Measurements from ENCODE around the gene CDK5RAP3.
A peak's percentile ranks its signal among the peaks of the same experiment; 100 is the strongest.
"Not testable (repeated sequence)": the region's sequence is repeated elsewhere in the genome, so short reads cannot be mapped to it uniquely, and the experiment has no call there.

The CDK5RAP3 gene

GRCh38 chr17:47998044-47998443 lies 27.1 kb downstream of the CDK5RAP3 start:
- no peak for DNase-seq (ENCODE audit: low read depth)

DNA sequence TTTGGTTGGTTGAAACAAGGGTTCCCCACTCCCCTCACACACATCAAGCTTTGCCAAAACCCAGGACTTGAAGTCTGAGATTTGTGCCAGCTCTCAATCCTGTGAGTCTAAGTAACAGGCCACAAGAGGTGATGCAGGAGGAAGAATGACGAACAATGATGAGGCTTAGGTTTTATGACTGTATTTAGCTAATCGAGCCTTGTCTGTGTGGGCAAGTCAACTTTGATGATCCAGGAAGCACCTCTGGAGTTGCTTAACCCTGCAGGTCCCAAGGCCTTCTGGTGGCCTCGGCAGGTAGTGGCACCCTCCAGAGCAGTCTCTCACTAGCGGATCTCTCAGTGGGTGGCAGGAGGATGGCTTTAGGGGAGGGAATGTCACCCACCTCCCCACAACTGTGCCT lies 28.7 kb downstream of the CDK5RAP3 start:
- peak; percentile 43 for DNase-seq (ENCODE audit: low read depth)

GRCh38 chr17:48001197-48001596 lies 30.3 kb downstream of the CDK5RAP3 start:
- no peak for DNase-seq (ENCODE audit: low read depth)

DNA sequence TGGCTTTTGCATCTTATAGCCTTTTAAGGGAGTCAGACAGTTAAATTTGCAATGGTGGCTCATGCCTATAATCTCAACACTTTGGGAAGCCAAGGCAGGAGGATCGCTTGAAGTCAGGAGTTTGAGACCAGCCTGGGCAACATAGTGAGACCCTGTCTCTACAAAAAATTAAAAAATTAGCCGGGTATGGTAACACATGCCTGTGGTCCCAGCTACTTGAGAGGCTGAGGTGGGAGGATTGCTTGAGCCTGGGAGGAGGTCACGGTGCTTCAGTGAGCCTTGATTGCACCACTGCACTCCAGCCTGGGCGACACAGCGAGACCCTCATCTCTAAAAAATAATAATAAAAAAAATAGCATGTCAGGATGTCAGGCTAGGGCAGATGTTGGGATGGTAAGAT lies 30.7 kb downstream of the CDK5RAP3 start:
- not testable (repeated sequence) for DNase-seq (ENCODE audit: low read depth)

DNA sequence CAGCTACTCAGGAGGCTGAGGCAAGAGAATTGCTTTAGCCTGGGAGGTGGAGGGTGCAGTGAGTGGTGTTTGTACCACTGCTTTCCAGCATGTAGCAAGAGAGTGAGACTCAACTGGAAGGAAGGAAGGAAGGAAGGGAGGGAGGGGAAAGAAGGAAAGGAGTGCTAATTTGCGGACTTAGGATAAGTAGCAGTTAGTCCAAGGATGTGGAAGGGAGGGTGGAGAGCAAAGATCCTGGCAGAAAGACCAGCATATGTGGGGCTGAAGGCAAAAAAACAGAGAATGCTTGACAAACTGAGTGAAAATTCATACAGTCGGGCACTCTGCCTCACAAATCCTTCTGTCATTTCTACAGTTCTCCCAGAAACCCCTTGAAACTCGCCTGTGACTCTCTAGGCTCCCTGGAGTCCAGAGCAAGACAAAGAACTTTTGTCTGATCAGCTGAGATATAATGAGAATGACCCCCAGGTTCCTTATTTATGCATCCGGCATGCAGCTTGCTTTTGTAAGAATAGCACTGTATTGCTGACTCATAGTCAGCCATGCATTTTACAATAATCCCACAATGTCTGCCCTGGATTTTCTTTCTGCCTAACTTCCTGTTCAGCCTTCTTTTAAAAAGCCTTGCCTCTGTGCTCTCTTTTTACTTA lies 31.5 kb downstream of the CDK5RAP3 start:
- peak; percentile 87 for DNase-seq (ENCODE audit: low read depth)

DNA sequence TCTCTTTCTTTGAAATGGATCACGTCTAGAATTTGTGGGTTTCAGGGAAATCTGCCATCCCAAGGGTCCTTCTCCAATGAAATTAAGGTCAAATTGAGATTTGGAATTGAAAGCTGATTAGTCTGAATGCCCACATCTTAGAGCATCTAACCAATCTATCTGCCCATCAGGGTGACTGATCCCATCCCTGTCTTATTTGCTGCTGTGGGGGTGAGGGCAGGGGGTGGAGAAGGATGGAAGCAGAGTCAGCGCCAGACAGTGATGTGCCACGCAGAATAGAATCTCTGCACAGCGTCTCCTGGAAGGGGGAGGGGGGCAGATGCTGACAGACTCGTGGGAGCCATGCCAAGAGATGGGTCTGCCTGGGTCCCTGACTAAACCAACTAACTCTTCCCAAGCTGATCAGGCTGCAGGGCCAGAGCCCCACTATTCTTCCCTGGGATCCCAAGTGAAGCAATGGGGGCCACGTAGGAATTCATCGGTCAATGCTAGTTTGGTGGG lies 32.1 kb downstream of the CDK5RAP3 start:
- no peak for DNase-seq (ENCODE audit: low read depth)

DNA sequence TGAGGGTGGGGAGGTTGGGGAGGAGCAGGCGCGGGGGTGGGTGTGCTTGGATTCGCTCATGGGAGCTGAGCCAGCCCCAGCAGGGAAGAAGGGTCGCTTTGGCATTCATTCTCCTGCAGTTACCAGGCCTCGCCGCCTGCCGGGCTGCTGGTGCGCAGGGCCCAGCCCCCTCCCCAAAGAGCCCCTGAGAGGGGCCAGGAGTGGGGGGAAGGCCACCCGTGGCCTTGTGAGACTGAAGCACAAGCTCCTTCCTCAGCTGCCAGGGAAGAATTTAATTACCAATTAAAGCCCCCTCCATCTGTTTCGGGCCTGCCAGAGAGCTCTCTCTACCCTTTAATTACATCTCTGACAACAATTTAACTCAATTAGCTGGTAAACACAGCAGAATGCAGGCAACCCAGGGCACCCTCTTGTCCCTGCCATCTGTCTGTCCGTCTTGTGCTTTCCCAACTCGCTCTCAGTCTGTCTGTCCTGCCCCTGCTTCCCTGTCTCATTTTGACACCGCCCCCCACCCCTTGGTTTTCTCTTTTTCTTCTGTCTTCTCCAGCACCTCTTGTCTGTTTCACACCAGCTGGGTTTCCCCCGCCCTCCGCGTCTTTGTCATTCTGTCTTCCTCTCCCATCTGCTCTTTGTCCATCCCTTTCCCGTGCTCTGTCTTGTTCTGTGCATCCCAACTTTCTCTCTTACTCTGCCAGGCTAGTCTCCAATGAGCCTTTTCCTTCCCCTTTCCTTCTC lies 32.7 kb downstream of the CDK5RAP3 start:
- no peak for DNase-seq (ENCODE audit: low read depth)

DNA sequence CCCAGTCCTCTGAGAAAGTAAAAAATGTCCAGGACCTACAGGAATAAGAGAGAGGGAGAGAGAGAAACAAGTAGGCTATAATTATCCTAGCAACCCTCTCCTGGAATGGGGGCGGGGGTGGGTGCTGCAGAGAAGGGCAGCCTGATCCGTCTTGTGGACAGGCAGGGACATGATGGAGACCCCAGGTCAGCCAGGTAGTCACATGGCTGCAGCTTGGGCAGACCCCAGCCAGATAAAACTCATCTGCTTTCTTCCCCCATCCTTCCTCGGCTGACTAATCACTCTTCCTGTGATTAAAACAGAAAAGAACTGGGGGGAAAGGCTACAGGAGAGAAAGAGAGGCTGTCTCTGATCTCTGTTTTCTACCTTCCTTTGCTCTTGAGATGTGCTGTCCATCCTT lies 34.1 kb downstream of the CDK5RAP3 start:
- no peak for DNase-seq (ENCODE audit: low read depth)

DNA sequence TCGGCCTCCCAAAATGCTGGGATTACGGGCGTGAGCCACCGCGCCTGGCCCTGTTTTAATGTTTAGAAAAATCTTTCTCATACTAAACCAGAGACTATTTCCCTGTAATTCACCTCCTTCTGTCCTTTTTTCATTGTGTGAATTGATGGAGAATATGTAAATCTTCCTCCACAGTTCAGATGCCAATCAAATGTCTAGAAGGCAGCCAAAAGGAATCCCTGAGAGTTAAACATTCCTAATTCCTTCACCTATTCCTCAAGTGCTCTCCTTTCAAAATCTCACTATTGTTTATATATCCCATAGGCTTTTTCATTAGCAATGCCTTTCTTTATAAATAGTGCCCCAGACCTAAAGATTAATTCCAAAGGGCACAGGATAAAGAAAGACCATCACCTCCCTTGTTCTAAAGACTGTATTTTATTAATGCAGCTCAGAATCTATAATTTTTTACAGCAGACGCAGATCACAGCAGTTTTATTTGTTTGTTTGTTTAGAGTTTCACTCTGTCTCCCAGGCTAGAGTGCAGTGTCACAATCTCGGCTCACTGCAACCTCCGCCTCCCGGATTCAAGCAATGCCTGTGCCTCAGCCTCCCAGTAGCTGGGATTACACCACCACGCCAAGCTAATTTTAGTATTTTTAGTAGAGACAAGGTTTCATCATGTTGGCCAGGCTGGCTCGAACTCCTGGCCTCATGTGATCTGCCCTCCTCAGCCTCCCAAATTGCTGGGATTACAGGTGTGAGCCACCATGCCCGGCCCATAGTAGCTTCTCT lies 36.2 kb downstream of the CDK5RAP3 start:
- DNase-seq (ENCODE audit: low read depth) = no peak

DNA sequence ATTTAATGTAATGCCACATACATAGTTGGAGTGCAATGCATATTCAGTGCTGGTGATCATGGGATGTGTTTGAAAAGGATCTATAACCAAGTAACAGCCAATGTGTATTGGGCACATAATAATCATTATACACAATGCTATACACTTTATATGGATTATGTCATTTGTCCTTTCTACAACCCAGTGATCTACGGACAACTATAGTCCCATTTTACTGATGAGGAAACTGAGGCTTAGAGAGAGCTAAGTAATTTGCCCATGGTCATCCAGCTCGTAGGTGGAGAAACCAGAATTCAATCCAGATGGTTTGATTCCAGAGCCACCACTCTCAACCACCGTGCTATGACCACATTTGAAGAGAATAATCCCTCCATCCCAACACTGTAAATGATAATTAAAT lies 39.3 kb downstream of the CDK5RAP3 start:
- DNase-seq (ENCODE audit: low read depth) = no peak

DNA sequence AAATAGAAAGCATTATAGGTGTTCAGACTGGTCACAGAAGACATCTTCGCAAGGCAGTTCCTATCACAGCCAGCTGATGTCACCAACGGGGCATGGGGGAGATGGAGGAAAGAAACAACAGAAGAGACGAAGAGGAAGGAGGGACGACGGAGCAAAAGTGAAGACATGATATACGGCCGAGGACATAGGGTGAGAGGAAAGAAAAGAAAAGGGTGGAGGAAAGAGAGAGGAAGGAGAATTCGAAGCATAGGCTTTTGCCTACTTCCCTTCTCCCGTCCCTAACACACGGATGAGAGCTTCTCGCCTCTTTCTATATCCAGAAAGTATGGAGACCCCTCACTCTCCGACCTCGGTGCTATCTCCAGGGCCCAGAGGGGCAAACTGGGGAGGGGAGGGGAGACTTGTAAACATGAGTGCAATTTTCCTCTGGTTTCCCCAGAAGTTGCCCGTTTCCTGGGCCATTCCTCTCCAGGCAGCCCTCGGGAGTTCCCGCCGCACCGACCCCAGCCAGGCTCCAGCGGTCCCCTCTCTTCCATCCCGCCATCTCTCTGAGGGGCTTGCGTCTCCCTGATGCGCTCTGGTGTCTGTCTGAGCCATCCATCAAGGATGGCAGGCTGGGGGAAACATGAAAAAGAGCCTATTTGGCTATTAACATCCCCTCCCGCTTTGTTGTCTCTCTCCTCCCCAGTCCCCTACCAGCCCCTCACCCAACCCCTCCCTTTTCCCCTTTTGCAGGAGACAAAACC lies 40.7 kb downstream of the CDK5RAP3 start:
- DNase-seq (ENCODE audit: low read depth) = peak; percentile 66

- peak; percentile 56 for DNase-seq (ENCODE audit: low read depth)
These were observed 41.2 kb downstream of the CDK5RAP3 start for GRCh38 chr17:48012151-48012520.

- no peak for DNase-seq (ENCODE audit: low read depth)
These were observed 41.7 kb downstream of the CDK5RAP3 start for GRCh38 chr17:48012654-48013053.

DNA sequence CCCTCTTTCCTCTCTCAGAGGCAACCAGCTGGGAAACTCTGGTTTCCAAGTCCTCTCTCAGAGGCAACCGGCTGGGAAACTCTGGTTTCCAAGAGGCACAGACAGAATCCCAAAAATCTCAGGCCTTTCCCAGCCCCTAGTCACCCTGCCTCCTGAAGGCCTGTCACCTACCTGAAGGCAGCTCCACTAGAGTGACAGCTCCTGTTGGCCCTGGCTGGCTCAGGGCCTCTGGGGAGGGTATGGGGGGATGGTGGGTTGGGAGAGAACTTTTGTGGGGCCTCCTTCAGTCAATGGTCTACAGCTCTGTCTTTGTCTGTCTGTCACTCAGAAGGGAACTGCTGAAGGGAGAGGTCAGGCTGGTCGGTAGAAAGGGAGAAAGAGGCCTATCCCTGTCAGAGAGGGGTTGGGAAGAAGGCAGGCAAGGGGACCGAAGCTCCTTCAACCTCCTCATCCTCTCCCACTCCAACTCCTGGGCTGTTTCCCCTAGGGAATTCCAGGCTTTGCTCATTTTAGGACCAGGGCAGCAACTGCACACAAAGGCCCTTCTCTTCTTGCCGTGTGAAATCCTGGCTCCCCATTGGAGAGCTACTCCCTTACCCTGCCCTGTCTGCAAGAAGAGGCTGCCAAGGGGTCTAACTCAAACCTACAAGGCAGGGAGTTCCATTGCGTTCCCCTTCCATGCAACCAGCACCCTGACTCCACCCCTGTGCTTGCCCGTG lies 43.1 kb downstream of the CDK5RAP3 start:
- DNase-seq (ENCODE audit: low read depth) = no peak

DNA sequence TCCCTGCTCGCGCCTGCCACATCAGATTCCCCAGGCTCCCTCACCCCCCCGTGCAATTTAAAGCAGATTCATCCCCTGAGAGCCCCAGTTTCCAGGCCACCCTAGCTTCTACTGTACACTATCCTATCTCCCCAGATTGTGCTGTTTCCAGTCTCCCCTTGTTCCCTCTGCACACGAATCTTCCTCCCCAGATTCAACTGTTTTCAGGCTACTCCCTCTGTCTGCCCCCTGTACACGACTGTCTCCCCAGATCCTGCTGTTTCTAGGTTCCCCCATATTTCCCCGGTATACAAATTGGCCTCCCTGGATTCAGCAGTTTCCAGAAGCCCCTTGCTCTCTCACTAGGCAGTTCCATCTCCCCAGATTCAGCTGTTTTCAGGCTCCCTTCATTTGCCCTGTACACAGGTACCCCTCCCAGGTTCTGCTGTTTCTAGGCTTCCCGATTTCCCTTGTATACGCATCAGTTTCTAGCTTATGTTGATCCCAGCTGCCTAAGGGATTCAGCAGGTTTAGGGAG lies 43.7 kb downstream of the CDK5RAP3 start:
- DNase-seq (ENCODE audit: low read depth) = no peak

DNA sequence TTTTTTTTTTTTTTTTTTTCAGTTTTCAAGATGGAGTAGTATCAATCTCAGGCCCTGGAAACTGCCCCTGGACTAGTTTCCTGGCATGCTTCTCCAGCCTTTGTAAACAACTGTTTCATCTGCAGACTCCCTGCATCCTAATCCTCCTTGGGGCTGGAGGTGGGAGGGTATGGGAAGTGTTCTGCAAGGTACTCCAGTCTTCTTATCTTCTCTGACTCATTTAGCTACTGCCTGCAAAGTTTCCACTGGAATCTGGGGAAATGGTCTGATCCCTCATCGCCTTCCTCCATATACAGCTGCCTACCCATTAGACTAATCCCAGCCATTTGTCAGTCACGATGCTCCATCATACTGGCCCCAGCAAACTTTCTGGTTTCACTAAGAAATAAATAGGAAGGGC lies 45.2 kb downstream of the CDK5RAP3 start:
- DNase-seq (ENCODE audit: low read depth) = no peak

DNA sequence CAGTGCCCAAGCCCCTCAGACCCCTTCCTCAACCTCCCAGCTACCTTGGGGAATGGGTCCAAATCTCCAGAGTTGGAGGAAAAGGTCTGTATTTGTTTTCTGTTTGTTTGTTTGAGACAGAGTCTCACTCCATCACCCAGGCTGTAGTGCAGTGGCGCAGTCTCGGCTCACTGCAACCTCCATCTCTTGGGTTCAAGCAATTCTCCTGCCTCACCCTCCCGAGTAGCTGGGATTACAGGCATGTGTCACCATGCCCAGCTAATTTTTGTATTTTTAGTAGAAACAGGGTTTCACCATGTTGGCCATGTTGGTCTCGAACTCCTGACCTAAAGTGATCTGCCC lies 46.9 kb downstream of the CDK5RAP3 start:
- not testable (repeated sequence) for DNase-seq (ENCODE audit: low read depth)

- DNase-seq (ENCODE audit: low read depth) = no peak
These were observed 51.0 kb downstream of the CDK5RAP3 start for GRCh38 chr17:48021934-48022333.

DNA sequence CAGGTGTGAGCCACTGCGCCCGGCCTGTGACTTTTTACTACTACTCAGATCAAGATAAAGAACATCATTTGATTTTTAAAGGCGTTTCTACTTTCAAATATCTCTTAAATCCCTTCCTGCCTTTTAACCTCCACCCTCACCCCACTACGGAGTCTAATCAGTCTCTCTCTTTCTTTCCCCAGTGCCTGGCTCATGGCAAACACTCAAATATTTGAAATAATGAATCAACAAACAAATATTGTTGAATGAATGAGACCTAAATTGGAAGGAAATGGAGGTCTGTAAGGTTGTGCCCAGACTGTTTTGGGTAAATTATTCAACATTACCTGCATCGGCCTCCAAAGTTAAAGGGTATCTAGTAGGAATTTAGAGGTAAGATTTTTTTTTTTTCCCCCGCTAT lies 52.0 kb downstream of the CDK5RAP3 start:
- DNase-seq (ENCODE audit: low read depth) = no peak

GRCh38 chr17:48023400-48024148 lies 52.7 kb downstream of the CDK5RAP3 start:
- peak; percentile 76 for DNase-seq (ENCODE audit: low read depth)

Measured in EH (cell line).